Measurements from ENCODE around the gene HOXC9.

The HOXC9 gene

GRCh38 chr12:54017027-54017788 is 17.2 kb downstream of the HOXC9 start:
- Histone ChIP-seq H3K4me3 (ENCODE audit: low read depth, low read length) (peak overlapping the region; percentile 3), H3K27ac (no peak overlapping the region), H3K27me3 (replicated peaks) (peaks cover 83% of the 10 kb centered on the region), H3K36me3 (replicated peaks) (no peaks in the 10 kb centered on the region)
- in situ Hi-C loops (cut with HindIII; ENCODE audit: low pct_ligation_motif_present, low sequenced_read_pairs), result loop anchor here (25.0 kb wide), 1 partner anchor 195 kb away; no protein-coding TSS in a partner anchor
- TF ChIP-seq CTCF (IDR thresholded peaks at IDR 0.05; ENCODE audit: low read depth, low read length, missing control alignments), result no peak
- no peak for DNase-seq

GRCh38 chr12:54017878-54018467 is 18.0 kb downstream of the HOXC9 start:
- no peak for TF ChIP-seq CTCF (IDR thresholded peaks at IDR 0.05; ENCODE audit: low read depth, low read length, missing control alignments)
- H3K27ac ChIP-seq, result no peak overlapping the region
- DNase-seq, result no peak
- in situ Hi-C loops (cut with HindIII; ENCODE audit: low pct_ligation_motif_present, low sequenced_read_pairs), result loop anchor here (25.0 kb wide), 1 partner anchor 194 kb away; no protein-coding TSS in a partner anchor
- H3K36me3 ChIP-seq (replicated peaks), result no peaks in the 10 kb centered on the region
- peak overlapping the region; percentile 12 for H3K4me3 ChIP-seq (ENCODE audit: low read depth, low read length)
- H3K27me3 ChIP-seq (replicated peaks), result peaks cover 83% of the 10 kb centered on the region

- DNase-seq, result no peak
- H3K36me3 ChIP-seq (replicated peaks), result no peaks in the 10 kb centered on the region
- H3K4me3 ChIP-seq (ENCODE audit: low read depth, low read length), result no peak overlapping the region
- H3K27me3 ChIP-seq (replicated peaks), result peaks cover 83% of the 10 kb centered on the region
- in situ Hi-C loops (cut with HindIII; ENCODE audit: low pct_ligation_motif_present, low sequenced_read_pairs), result loop anchor here (25.0 kb wide), 1 partner anchor 194 kb away; no protein-coding TSS in a partner anchor
- H3K27ac ChIP-seq, result no peak overlapping the region
- TF ChIP-seq CTCF (IDR thresholded peaks at IDR 0.05; ENCODE audit: low read depth, low read length, missing control alignments), result no peak
These were observed 18.6 kb downstream of the HOXC9 start for GRCh38 chr12:54018468-54018984.

- H3K27ac ChIP-seq, result no peak overlapping the region
- H3K27me3 ChIP-seq (replicated peaks), result peaks cover 85% of the 10 kb centered on the region
- in situ Hi-C loops (cut with HindIII; ENCODE audit: low pct_ligation_motif_present, low sequenced_read_pairs), result loop anchor here (25.0 kb wide), 1 partner anchor 193 kb away; no protein-coding TSS in a partner anchor
- DNase-seq, result no peak
- H3K4me3 ChIP-seq (ENCODE audit: low read depth, low read length), result no peak overlapping the region
- TF ChIP-seq CTCF (IDR thresholded peaks at IDR 0.05; ENCODE audit: low read depth, low read length, missing control alignments), result no peak
- H3K36me3 ChIP-seq (replicated peaks), result no peaks in the 10 kb centered on the region
These were observed 19.3 kb downstream of the HOXC9 start for GRCh38 chr12:54019091-54019811.

GRCh38 chr12:54019924-54020590 is 20.1 kb downstream of the HOXC9 start:
- Histone ChIP-seq H3K27ac (no peak overlapping the region), H3K27me3 (replicated peaks) (peaks cover 85% of the 10 kb centered on the region)

More at GRCh38 chr12:54019924-54020590, 20.1 kb downstream of the HOXC9 start:
- Histone ChIP-seq H3K4me3 (ENCODE audit: low read depth, low read length) (no peak overlapping the region), H3K36me3 (replicated peaks) (no peaks in the 10 kb centered on the region)
- no peak for TF ChIP-seq CTCF (IDR thresholded peaks at IDR 0.05; ENCODE audit: low read depth, low read length, missing control alignments)
- no peak for DNase-seq
- in situ Hi-C loops (cut with HindIII; ENCODE audit: low pct_ligation_motif_present, low sequenced_read_pairs), result loop anchor here (25.0 kb wide), 1 partner anchor 192 kb away; no protein-coding TSS in a partner anchor

Measured in brain microvascular endothelial cell (primary cell).